ENCODE results near the gene SLC25A45.
A peak's percentile ranks its signal among the peaks of the same experiment; 100 is the strongest.

The SLC25A45 gene

GRCh38 chr11:65389294-65389980, 7.0 kb upstream of the SLC25A45 start:
- no peak for DNase-seq (ENCODE audit: low read depth)

GRCh38 chr11:65388731-65389130, 6.3 kb upstream of the SLC25A45 start:
- DNase-seq (ENCODE audit: low read depth) = no peak

GRCh38 chr11:65386307-65387140, 4.1 kb upstream of the SLC25A45 start, which contains the start of gene FRMD8:
FRMD8 (plus strand) TSS chr11:65386637; CDS start chr11:65387037, 400 bp downstream.
- DNase-seq (ENCODE audit: low read depth) = peak; percentile 77

- no peak for DNase-seq (ENCODE audit: low read depth)
Observed at GRCh38 chr11:65384301-65384889, 1.9 kb upstream of the SLC25A45 start.

GRCh38 chr11:65383778-65384177, 1.3 kb upstream of the SLC25A45 start:
- no peak for DNase-seq (ENCODE audit: low read depth)

- DNase-seq (ENCODE audit: low read depth) = no peak
Observed at GRCh38 chr11:65382804-65383368, 440 bp upstream of the SLC25A45 start.

GRCh38 chr11:65381716-65382032, 772 bp downstream of the SLC25A45 start:
- no peak for DNase-seq (ENCODE audit: low read depth)

- DNase-seq (ENCODE audit: low read depth) = no peak
Observed at GRCh38 chr11:65380460-65381119, 1.9 kb downstream of the SLC25A45 start.

- DNase-seq (ENCODE audit: low read depth) = no peak
Observed at GRCh38 chr11:65379698-65380459, 2.6 kb downstream of the SLC25A45 start.

GRCh38 chr11:65378928-65379638, 3.4 kb downstream of the SLC25A45 start:
- DNase-seq (ENCODE audit: low read depth) = no peak

GRCh38 chr11:65378208-65378927, 4.1 kb downstream of the SLC25A45 start:
- no peak for DNase-seq (ENCODE audit: low read depth)

GRCh38 chr11:65377777-65378176, 4.7 kb downstream of the SLC25A45 start:
- no peak for DNase-seq (ENCODE audit: low read depth)

GRCh38 chr11:65377036-65377435, 5.4 kb downstream of the SLC25A45 start:
- no peak for DNase-seq (ENCODE audit: low read depth)

- no peak for DNase-seq (ENCODE audit: low read depth)
Observed at GRCh38 chr11:65376138-65376713, 6.2 kb downstream of the SLC25A45 start.

- no peak for DNase-seq (ENCODE audit: low read depth)
Observed at GRCh38 chr11:65375012-65375411, 7.4 kb downstream of the SLC25A45 start.

GRCh38 chr11:65373839-65374580, 8.4 kb downstream of the SLC25A45 start:
- DNase-seq (ENCODE audit: low read depth) = no peak

GRCh38 chr11:65370659-65371049, 11.8 kb downstream of the SLC25A45 start:
- no peak for DNase-seq (ENCODE audit: low read depth)

GRCh38 chr11:65366340-65366773, 16.1 kb downstream of the SLC25A45 start:
- DNase-seq (ENCODE audit: low read depth) = no peak

GRCh38 chr11:65363770-65364169, 18.7 kb downstream of the SLC25A45 start:
- no peak for DNase-seq (ENCODE audit: low read depth)

Data from activated T-cell treated with anti-CD3 and anti-CD28 coated beads for 24 hours (primary cell).